K562 (cell line): ENCODE results near the gene KLHL22. TPM values are rescaled to one million over a fixed set of nuclear protein-coding genes. Genes with fewer than 3 reads are reported as not detected.
A peak's percentile ranks its signal among the peaks of the same experiment; 100 is the strongest.

Experiments
- ATAC-seq: fragments of 200-7000 bp; cut with Tn5 transposase; 3 replicates; pipeline ENCODE4 v1.9.1; 2020; ENCODE audit warnings: moderate library complexity
- BruUV-seq: library from RNA; stranded (reverse); fragments of 400-500 nt; replicated peaks from 2 replicates; lab custom pipeline; 2021; lab: Mats Ljungman, UMichigan
- CTCF ChIA-PET: fragments of 300-600 bp; formaldehyde crosslinking; extraction: SDS; loops from one replicate; lab custom pipeline; 2021; ENCODE audit warnings: low intra/inter-chr PET ratio; lab: Yijun Ruan, JAX
- POLR2A ChIA-PET: fragments of 300-600, 350-650 bp; sonication (Branson Sonifier 250); formaldehyde crosslinking; extraction: SDS; loops from one replicate; lab custom pipeline; 2021; ENCODE audit warnings: antibody characterized with exemption, inconsistent platforms; lab: Yijun Ruan, JAX
- DNase-seq, 4 experiments: peaks; one replicate each; pipeline versions ENCODE4 v3.0.0 to v3.0.0-alpha.2; 2011 to 2018; ENCODE audit warnings: low spot score in 3 of 4, mixed read lengths in 3 of 4; ENCODE audit errors: extremely low read depth in 1 of 4
- FAIRE-seq: peaks from 2 replicates; lab custom pipeline; 2011; peaks lifted over from hg19 to GRCh38; lab: Jason Lieb, UNC
- H2AFZ ChIP-seq: 2 replicates; pipeline ENCODE4 v1.6.0; 2011; ENCODE audit warnings: low read depth, low read length, control low read depth, inconsistent platforms
- H3K27ac ChIP-seq: fragments of 200-600 bp; 3 replicates; pipeline ENCODE4 v1.8.0; 2011; ENCODE audit warnings: low read depth, mild to moderate bottlenecking, control low read depth, inconsistent platforms, low read length, moderate library complexity, mixed read lengths; ENCODE audit errors: extremely low read depth
- H3K27me3 ChIP-seq, 2 experiments: fragments of 300-600 bp in 1 of 2; 2 replicates in 1 of 2; 3 replicates in 1 of 2; pipeline versions ENCODE4 v1.6.0 to v1.8.0; 2011; ENCODE audit warnings: inconsistent platforms in 2 of 2, low read length in 2 of 2, mild to moderate bottlenecking in 1 of 2, mixed read lengths in 1 of 2, moderate library complexity in 1 of 2; ENCODE audit not compliant: control insufficient read depth in 2 of 2, insufficient read depth in 2 of 2
- H3K36me3 ChIP-seq: fragments of 300-600 bp; 3 replicates; pipeline ENCODE4 v1.8.0; 2011; ENCODE audit warnings: mild to moderate bottlenecking, low read length, inconsistent platforms; ENCODE audit not compliant: control insufficient read depth, insufficient read depth
- H3K4me1 ChIP-seq, 2 experiments: fragments of 200-600 bp in 1 of 2; replicated peaks in 1 of 2; 2 replicates in 1 of 2; 3 replicates in 1 of 2; pipeline versions ENCODE4 v1.5.1 to v1.8.0; 2011; ENCODE audit warnings: inconsistent platforms in 2 of 2, low read length in 2 of 2, mild to moderate bottlenecking in 1 of 2, mixed read lengths in 1 of 2, moderate library complexity in 1 of 2; ENCODE audit not compliant: control insufficient read depth in 2 of 2, insufficient read depth in 2 of 2
- H3K4me2 ChIP-seq: 2 replicates; pipeline ENCODE4 v1.6.1; 2011; ENCODE audit warnings: low read length, control low read depth, inconsistent platforms, mixed read lengths; ENCODE audit not compliant: insufficient read depth
- H3K4me3 ChIP-seq: fragments of 200-600 bp; sonication (generic), shearing (Covaris generic); 2 replicates; pipeline ENCODE4 v1.5.1; 2016; ENCODE audit warnings: control low read depth, inconsistent platforms
- H3K79me2 ChIP-seq: fragments of 200-600 bp; 3 replicates; pipeline ENCODE4 v1.8.0; 2011; ENCODE audit warnings: low read length, inconsistent platforms; ENCODE audit not compliant: control insufficient read depth, insufficient read depth
- H3K9ac ChIP-seq, 2 experiments: 2 replicates each; pipeline versions ENCODE4 v1.6.0 to v1.6.1; 2011; ENCODE audit warnings: low read depth in 2 of 2, low read length in 2 of 2, control low read depth in 1 of 2, inconsistent platforms in 1 of 2, mild to moderate bottlenecking in 1 of 2, mixed read lengths in 1 of 2; ENCODE audit not compliant: insufficient read depth in 1 of 2
- H3K9me1 ChIP-seq: one replicate; pipeline ENCODE4 v1.6.0; 2011; ENCODE audit warnings: inconsistent platforms, mild to moderate bottlenecking, low read length, moderate library complexity; ENCODE audit not compliant: control insufficient read depth, insufficient read depth
- H3K9me3 ChIP-seq: replicated peaks from 2 replicates; pipeline ENCODE4 v1.5.1; 2011; ENCODE audit warnings: low read depth, low read length, inconsistent platforms; ENCODE audit not compliant: control insufficient read depth, insufficient read depth
- H4K20me1 ChIP-seq: replicated peaks from 2 replicates; pipeline ENCODE4 v1.6.1; 2011; ENCODE audit warnings: low read length, inconsistent platforms, mixed read lengths; ENCODE audit not compliant: control insufficient read depth, insufficient read depth
- ARNT ChIP-seq, 2 experiments: fragments of 450-650 bp; IDR thresholded peaks; 2 replicates each; pipeline ENCODE4 v1.6.1; 2016; ENCODE audit warnings: mild to moderate bottlenecking in 1 of 2
- CEBPB ChIP-seq: fragments of 450-650 bp; IDR thresholded peaks from 2 replicates; pipeline ENCODE4 v1.6.1; 2016; ENCODE audit warnings: missing genetic modification characterization, missing compliant biosample characterization
- CEBPG ChIP-seq, 3 experiments: fragments of 200-800 bp in 1 of 3; sonication (Bioruptor generic) in 1 of 3; sonication (generic) in 1 of 3; formaldehyde crosslinking in 1 of 3; IDR thresholded peaks in 2 of 3; conservative IDR thresholded peaks in 1 of 3; 2 replicates each; pipeline versions ENCODE4 v1.6.1 to v1.8.0; 2016 to 2022; ENCODE audit warnings: missing compliant biosample characterization in 2 of 3, missing genetic modification characterization in 2 of 3, mild to moderate bottlenecking in 1 of 3, missing genetic modification reagents in 1 of 3
- FOXA3 ChIP-seq, 2 experiments: fragments of 450-650 bp in 1 of 2; sonication (generic) in 1 of 2; formaldehyde crosslinking; IDR thresholded peaks in 1 of 2; conservative IDR thresholded peaks in 1 of 2; 2 replicates each; pipeline versions ENCODE4 v1.4.0 to v1.8.0; 2020 to 2022; ENCODE audit warnings: mild to moderate bottlenecking in 2 of 2, missing genetic modification reagents in 1 of 2
- IFI16 ChIP-seq: fragments of 250-450 bp; sonication (Bioruptor Pico); IDR thresholded peaks from 2 replicates; pipeline ENCODE4 v2.1.2; 2022; ENCODE audit warnings: mild to moderate bottlenecking, inconsistent platforms
- IRF2 ChIP-seq: sonication (generic); formaldehyde crosslinking; IDR thresholded peaks from 2 replicates; pipeline ENCODE4 v1.8.1; 2022; ENCODE audit warnings: mild to moderate bottlenecking, missing genetic modification reagents
- NEUROD1 ChIP-seq: fragments of 150-350 bp; IDR thresholded peaks from 2 replicates; pipeline ENCODE4 v1.6.1; 2014; ENCODE audit warnings: borderline replicate concordance, low read length, low read depth; ENCODE audit not compliant: partially characterized antibody
- PPARD ChIP-seq: fragments of 250-450 bp; sonication (Bioruptor Pico); IDR thresholded peaks from 2 replicates; pipeline ENCODE4 v1.8.0; 2022; ENCODE audit warnings: inconsistent platforms, mild to moderate bottlenecking, moderate library complexity
- ZBTB12 ChIP-seq: fragments of 250-450 bp; sonication (Bioruptor Pico); IDR thresholded peaks from 2 replicates; pipeline ENCODE4 v1.4.0; 2020
- ZNF79 ChIP-seq: fragments of 250-450 bp; sonication (Bioruptor Pico); IDR thresholded peaks from 2 replicates; pipeline ENCODE4 v1.4.0; 2020; ENCODE audit warnings: low read depth, mild to moderate bottlenecking, moderate library complexity
- WGBS: fragments of 100-300 bp; shearing (Covaris generic); methylation state at CpG from one replicate; pipeline ENCODE4 v1.1.6; 2016; ENCODE audit warnings: low coverage, mixed read lengths; ENCODE audit not compliant: insufficient coverage; ENCODE audit errors: missing lambda C conversion rate; 5-methylcytosine and 5-hydroxymethylcytosine counted together
- in situ Hi-C: fragments of 300-500 bp; cut with MboI; formaldehyde crosslinking; loops from 4 replicates; pipeline ENCODE4 v1.15.0; 2018; ENCODE audit warnings: inconsistent platforms, mixed read lengths
- intact Hi-C: fragments of 100-400 bp; cut with micrococcal nuclease; formaldehyde crosslinking; loops from 2 replicates; pipeline ENCODE4 v1.14.2; 2022
- polyA plus RNA-seq, 8 experiments: library from polyadenylated mRNA; depleted of rRNA in 4 of 8; stranded (reverse) in 5 of 8; unstranded in 3 of 8; fragments of >200 nt; fragmentation: Nextera tagmentation in 2 of 8; fragmentation: Illumina TruSeq in 1 of 8; extraction: Ambion mirVana in 2 of 8; extraction: Trizol in 1 of 8; gene quantifications; 2 replicates each; pipeline versions ENCODE4 v1.2.1 to v1.2.3, GENCODE V29; 2011 to 2014; ENCODE audit warnings: inconsistent platforms in 1 of 8, missing spikeins in 1 of 8
- total RNA-seq, 7 experiments: library from RNA; depleted of rRNA in 6 of 7; stranded (reverse); fragments of >200 nt in 6 of 7; fragmentation: Illumina TruSeq in 2 of 7; extraction: Trizol in 2 of 7; gene quantifications; 2 replicates each; pipeline versions ENCODE4 v1.2.1 to v1.2.3, GENCODE V29; 2011 to 2021; ENCODE audit warnings: low replicate concordance in 1 of 7
- TF ChIP-seq, protein P1 (sequence below): fragments of 250-450 bp; sonication (Bioruptor Pico); IDR thresholded peaks from 2 replicates; pipeline ENCODE4 v1.8.0; 2022; ENCODE audit warnings: inconsistent platforms, mild to moderate bottlenecking, moderate library complexity, borderline replicate concordance
- TF ChIP-seq, protein P2 (sequence below): fragments of 250-450 bp; sonication (Bioruptor Pico); IDR thresholded peaks from 2 replicates; pipeline ENCODE4 v1.5.0; 2020; ENCODE audit warnings: mild to moderate bottlenecking, borderline replicate concordance

The KLHL22 gene
- total and polyA plus RNA-seq, 9 of the 15 experiments (the other 6 are each of a cell fraction or from before 2014, with no cell fraction given) = 1.3 to 25.6 (median 15.2) TPM

DNA sequence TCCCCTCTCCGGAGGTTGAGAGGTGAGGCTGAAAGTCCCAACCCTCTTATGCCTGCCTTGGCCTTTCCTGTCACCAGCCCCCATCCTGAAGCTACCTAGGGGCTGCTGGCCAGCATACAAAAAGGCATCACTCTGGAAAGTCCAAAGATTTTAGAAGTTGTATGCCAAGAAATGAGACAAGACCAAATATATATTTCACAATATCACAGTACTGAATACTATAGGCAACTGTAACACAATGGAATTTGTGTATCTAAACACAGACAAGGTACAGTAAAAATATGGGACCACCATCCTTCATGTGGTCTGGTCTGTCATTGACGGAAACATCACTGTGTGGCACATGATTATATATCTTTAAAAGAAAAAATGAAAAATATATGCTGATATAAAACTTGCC, 4.2 kb downstream of the KLHL22 start (continued):
- TF ChIP-seq CEBPG (CRISPR knock-in tag; IDR thresholded peaks at IDR 0.05) = no peak
- peak in 1 of 2 experiments; percentile 80; a peak in 1 of 4 replicates for TF ChIP-seq CEBPG (tag; conservative IDR thresholded peaks at IDR 0.05 in 1 of 2, IDR thresholded peaks at IDR 0.05 in 1 of 2)
- TF ChIP-seq ZNF79 (CRISPR knock-in tag) = no peak
- no peak for TF ChIP-seq ARNT (IDR thresholded peaks at IDR 0.05)
- no peak for TF ChIP-seq NEUROD1

DNA sequence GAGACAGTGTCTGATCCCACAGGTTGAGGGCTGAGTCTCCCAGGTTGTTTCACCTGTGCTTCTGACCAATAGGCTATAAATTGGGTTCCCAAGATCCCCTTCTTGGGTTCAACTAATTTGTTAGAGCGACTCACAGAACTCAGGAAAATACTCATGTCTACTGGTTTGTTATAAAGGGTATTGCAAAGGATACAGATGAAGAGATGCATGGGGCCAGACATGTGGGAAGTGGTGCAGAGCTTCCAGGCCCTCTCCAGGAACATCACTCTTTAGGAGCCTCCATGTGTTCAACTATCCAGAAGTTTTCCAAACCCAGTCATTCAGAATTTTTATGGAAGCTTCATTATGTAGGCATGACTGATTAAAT, 4.7 kb downstream of the KLHL22 start:
- in situ Hi-C loops = no loop called here
- peaks cover 11 to 30% of the 10 kb centered on the region in 2 experiments for H3K4me1 ChIP-seq
- peaks cover 14% of the 10 kb centered on the region for H3K9me1 ChIP-seq
- H3K79me2 ChIP-seq = peaks cover 21% of the 10 kb centered on the region
- no peak overlapping the region for H3K27ac ChIP-seq
- H3K27me3 ChIP-seq = no peaks in the 10 kb centered on the region; a peak in 1 of 5 replicates
- peaks cover 49% of the 10 kb centered on the region for H4K20me1 ChIP-seq
- ChIA-PET POLR2A (interaction anchor here (0.6 to 6.2 kb wide), 11 partner anchors 9 to 1462 kb away, joined by 3 to 74 read pairs (median 4); partner anchors contain the start of genes PPM1F and ZNF74), CTCF (no interaction called here)
- intact Hi-C loops = no loop called here
- no peaks in the 10 kb centered on the region for H3K9me3 ChIP-seq
- 68% methylated on average over 1 of the region's 1 CpG for WGBS
- DNase-seq = no peak
- BruUV-seq = no TSS peak
- ATAC-seq = no peak
- H3K9ac ChIP-seq = no peak overlapping the region; a peak in 1 of 4 replicates
- no peak overlapping the region for H2AFZ ChIP-seq
- no peak overlapping the region for H3K4me2 ChIP-seq
- no peak overlapping the region for H3K4me3 ChIP-seq
- no peak for FAIRE-seq
- peaks cover 12% of the 10 kb centered on the region for H3K36me3 ChIP-seq
- TF ChIP-seq IFI16 (CRISPR knock-in tag) (0 out of 2 replicates have a peak, but pooled peaks have one; percentile 65), ZBTB12 (CRISPR knock-in tag) (no peak), CEBPB (no peak), PPARD (CRISPR knock-in tag) (peak; percentile 38; the same call in 1 of the 2 replicates), IRF2 (no peak), FOXA3 (CRISPR knock-in tag; conservative IDR thresholded peaks at IDR 0.05 in 1 of 2, IDR thresholded peaks at IDR 0.05 in 1 of 2) (no peak)
- TF ChIP-seq, protein P1, sequence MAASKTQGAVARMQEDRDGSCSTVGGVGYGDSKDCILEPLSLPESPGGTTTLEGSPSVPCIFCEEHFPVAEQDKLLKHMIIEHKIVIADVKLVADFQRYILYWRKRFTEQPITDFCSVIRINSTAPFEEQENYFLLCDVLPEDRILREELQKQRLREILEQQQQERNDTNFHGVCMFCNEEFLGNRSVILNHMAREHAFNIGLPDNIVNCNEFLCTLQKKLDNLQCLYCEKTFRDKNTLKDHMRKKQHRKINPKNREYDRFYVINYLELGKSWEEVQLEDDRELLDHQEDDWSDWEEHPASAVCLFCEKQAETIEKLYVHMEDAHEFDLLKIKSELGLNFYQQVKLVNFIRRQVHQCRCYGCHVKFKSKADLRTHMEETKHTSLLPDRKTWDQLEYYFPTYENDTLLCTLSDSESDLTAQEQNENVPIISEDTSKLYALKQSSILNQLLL (CRISPR knock-in tag) = 0 out of 2 replicates have a peak, but pooled peaks have one; percentile 59
- TF ChIP-seq, protein P2, sequence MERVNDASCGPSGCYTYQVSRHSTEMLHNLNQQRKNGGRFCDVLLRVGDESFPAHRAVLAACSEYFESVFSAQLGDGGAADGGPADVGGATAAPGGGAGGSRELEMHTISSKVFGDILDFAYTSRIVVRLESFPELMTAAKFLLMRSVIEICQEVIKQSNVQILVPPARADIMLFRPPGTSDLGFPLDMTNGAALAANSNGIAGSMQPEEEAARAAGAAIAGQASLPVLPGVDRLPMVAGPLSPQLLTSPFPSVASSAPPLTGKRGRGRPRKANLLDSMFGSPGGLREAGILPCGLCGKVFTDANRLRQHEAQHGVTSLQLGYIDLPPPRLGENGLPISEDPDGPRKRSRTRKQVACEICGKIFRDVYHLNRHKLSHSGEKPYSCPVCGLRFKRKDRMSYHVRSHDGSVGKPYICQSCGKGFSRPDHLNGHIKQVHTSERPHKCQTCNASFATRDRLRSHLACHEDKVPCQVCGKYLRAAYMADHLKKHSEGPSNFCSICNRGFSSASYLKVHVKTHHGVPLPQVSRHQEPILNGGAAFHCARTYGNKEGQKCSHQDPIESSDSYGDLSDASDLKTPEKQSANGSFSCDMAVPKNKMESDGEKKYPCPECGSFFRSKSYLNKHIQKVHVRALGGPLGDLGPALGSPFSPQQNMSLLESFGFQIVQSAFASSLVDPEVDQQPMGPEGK (CRISPR knock-in tag) = no peak
